DND-41 (cell line): ENCODE data around the gene RAB3GAP2.

Experiments used
- CTCF ChIP-seq: IDR thresholded peaks from 2 replicates; pipeline ENCODE4 v1.5.1; 2012; ENCODE audit warnings: borderline replicate concordance, low read length, moderate library complexity, mild to moderate bottlenecking; ENCODE audit not compliant: poor library complexity, severe bottlenecking; ENCODE audit errors: extremely low read depth
- EZH2 ChIP-seq: IDR thresholded peaks from 3 replicates; pipeline ENCODE4 v1.6.1; 2012; ENCODE audit warnings: borderline replicate concordance, low read depth, mild to moderate bottlenecking, moderate library complexity, low read length, inconsistent platforms; ENCODE audit not compliant: severe bottlenecking

- TF ChIP-seq CTCF (no peak), EZH2 (no peak)
These were observed 8.0 kb upstream of the RAB3GAP2 start for GRCh38 chr1:220280249-220280648.
